ENCODE data around the gene NME4. TPM values are rescaled to one million over a fixed set of nuclear protein-coding genes. Genes with fewer than 3 reads are reported as not detected.

NME4 gene
- total and polyA plus RNA-seq, 8 donors: 11.0 to 68.6 (median 22.6) TPM

DNA sequence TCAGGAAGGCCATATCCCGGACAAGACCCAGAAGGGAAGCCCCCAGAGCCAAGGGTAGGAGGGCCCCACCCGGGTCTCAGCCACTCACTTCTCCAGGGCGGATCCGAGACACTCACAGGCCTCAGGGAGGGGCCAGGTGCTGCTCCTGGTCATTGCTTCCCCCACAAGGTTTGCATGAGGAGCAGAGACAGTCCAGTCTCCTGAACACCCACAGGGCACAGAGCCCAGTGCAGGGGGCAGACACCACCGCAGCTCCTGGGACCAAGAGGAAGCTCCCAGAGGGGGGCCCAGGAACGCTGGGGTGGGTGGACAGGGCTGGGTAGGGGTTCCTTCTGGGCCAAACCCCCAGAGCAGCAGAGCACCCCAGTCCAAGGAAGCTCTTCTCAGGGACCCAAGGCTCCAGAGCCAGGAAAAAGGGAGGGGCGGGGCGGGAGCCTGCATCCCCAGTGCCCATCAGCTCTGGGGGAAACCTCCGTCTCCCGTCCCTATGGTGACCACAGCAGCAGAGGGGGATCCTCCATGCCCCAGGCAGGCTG, 26.0 kb upstream of the NME4 start:
- Histone ChIP-seq H3K27me3 (no peaks in the 10 kb centered on the region), H3K4me1 (peaks cover 0 to 11% (median 6%) of the 10 kb centered on the region in 3 donors), H3K9me3 (no peaks in the 10 kb centered on the region), H3K36me3 (peaks cover 5 to 24% (median 8%) of the 10 kb centered on the region in 3 donors), H3K4me3 (no peak overlapping the region), H3K27ac (peak overlapping the region in 3 of 4 donors; percentile 22 to 44 (median 30))
- TF ChIP-seq, protein P1, sequence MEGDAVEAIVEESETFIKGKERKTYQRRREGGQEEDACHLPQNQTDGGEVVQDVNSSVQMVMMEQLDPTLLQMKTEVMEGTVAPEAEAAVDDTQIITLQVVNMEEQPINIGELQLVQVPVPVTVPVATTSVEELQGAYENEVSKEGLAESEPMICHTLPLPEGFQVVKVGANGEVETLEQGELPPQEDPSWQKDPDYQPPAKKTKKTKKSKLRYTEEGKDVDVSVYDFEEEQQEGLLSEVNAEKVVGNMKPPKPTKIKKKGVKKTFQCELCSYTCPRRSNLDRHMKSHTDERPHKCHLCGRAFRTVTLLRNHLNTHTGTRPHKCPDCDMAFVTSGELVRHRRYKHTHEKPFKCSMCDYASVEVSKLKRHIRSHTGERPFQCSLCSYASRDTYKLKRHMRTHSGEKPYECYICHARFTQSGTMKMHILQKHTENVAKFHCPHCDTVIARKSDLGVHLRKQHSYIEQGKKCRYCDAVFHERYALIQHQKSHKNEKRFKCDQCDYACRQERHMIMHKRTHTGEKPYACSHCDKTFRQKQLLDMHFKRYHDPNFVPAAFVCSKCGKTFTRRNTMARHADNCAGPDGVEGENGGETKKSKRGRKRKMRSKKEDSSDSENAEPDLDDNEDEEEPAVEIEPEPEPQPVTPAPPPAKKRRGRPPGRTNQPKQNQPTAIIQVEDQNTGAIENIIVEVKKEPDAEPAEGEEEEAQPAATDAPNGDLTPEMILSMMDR (IDR thresholded peaks at IDR 0.05): no peak
- ATAC-seq (peak in 3 of 4 donors; percentile 2 to 4 (median 3)), DNase-seq (peak in 1 of 6 donors; percentile 46), FAIRE-seq (no peak)
- 67 to 82% methylated on average over 10 of the region's 10 CpGs for WGBS, 2 donors
- intact Hi-C loops (cut with DNase I): no loop called here

DNA sequence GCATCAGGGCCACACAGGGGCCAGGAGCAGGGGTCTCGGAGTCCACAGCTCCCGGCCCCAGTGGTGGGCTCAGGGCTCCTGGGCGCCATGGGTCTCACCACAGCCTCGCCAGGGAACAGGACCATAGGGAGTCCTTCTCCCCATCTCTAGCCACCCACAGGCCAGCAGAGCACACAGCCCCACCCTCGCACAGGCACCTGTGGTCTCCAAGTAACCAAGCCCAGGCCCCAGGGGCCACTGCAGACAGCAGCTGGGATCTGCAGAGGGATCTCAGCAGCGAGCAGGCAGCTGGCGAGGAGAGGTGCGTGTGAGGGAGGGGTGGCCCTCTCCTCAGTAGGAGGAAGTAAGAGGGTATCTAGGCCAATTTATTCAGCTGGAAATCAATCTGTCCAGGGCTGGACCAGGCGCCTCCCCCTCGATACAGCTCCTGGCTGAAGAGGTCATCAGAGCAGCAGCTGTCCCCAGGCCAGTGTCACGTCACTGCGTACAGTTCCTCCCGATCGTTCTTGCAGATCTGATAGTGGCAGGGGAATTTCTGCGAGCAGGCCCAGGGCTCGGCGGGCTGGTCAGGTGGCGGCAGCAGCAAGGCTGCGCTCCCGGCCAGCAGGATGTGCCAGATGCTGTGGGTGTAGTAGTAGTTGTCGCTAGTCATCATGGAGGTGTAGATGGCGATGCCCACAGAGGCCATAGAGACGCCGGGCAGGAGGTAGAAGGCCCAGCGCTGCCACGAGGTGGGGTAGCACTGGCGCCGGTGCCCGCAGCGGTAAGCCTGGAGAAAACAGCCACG, 25.3 kb upstream of the NME4 start:
- Histone ChIP-seq H3K27ac (no peak overlapping the region), H3K9me3 (no peaks in the 10 kb centered on the region), H3K36me3 (peaks cover 5 to 31% (median 8%) of the 10 kb centered on the region in 3 donors), H3K4me3 (no peak overlapping the region), H3K4me1 (peaks cover 0 to 11% (median 6%) of the 10 kb centered on the region in 3 donors), H3K27me3 (no peaks in the 10 kb centered on the region)
- no peak for FAIRE-seq
- peak in 2 of 4 donors; percentile 6 to 7 for ATAC-seq
- TF ChIP-seq, protein P1 (IDR thresholded peaks at IDR 0.05): no peak
- intact Hi-C loops (cut with DNase I): no loop called here
- WGBS, 2 donors: 81 to 84% methylated on average over 29 to 31 of the region's 31 CpGs
- DNase-seq: peak in 4 of 6 donors; percentile 36 to 79 (median 55)

DNA sequence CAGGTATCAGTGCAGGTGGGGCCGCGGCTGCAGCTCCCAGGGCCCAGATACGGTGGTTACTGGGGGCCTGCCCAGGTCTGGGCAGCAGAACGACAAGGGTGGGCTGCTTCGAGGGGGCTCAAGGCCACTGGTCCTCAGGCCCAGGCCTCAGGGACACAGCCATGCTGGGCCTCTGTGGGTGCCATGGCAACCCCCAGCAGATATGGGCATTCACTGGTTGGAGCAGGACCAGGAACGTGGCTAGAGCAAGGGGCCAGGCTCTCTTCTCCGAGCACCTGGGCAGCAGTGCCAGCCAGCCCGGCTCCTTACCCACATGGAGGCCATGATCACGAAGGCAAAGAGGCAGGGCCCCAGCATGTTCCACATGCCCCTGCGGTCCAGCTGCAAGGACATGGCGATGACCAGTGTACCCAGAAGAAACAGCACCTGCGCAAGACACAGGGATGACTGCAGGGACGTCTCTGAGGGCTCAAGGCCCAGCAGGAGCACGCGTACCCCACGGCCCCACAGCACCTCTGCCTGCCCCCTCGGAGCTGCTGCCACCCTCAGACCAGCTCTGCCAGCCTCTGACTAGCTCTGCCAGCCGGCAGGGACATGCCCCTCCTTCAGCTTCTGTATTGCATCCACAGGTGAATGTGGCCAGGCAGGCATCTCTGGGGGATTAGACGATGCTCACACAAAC, 24.6 kb upstream of the NME4 start:
- peaks cover 0 to 11% (median 6%) of the 10 kb centered on the region in 3 donors for H3K4me1 ChIP-seq
- no peak for FAIRE-seq
- H3K9me3 ChIP-seq: no peaks in the 10 kb centered on the region
- H3K27me3 ChIP-seq: no peaks in the 10 kb centered on the region
- TF ChIP-seq, protein P1 (IDR thresholded peaks at IDR 0.05): no peak
- DNase-seq: peak in 3 of 6 donors; percentile 25 to 76 (median 41)
- H3K36me3 ChIP-seq: peaks cover 5 to 38% (median 8%) of the 10 kb centered on the region in 3 donors
- H3K27ac ChIP-seq: no peak overlapping the region
- intact Hi-C loops (cut with DNase I): no loop called here
- WGBS, 2 donors: 78 to 82% methylated on average over 19 of the region's 19 CpGs
- no peak for ATAC-seq
- no peak overlapping the region for H3K4me3 ChIP-seq

DNA sequence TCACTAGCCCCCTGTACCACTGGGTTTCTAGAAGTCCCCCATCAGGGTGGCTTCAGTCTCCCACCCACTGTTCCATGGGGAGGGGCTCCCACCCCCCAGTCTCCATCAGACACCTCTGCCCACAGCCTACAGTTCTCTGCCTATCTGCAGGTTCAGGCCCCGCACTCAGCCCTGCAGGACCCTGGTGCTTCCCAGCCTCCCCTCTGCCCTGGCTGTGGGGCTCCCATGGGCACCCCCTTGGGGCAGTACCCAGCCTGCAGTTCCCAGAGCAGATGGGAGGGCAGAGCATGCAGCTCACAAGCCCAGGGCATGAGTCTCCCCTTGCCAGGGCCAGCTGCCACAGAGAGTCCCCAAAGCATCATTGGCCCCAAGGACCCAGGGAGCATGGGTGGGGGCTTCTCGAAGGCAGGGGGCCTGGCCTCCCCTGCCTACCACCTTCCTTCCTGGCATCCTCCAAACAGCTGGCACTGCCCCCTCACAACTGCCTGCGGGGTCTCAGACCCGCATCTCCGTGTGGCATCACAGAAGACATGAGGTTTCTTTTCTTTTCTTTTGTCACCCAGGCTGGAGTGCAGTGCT, 23.9 kb upstream of the NME4 start:
- FAIRE-seq (no peak), DNase-seq (peak in 2 of 6 donors; percentile 12 to 29), ATAC-seq (no peak)
- Histone ChIP-seq H3K27me3 (no peaks in the 10 kb centered on the region), H3K36me3 (peaks cover 4 to 36% (median 5%) of the 10 kb centered on the region in 3 donors), H3K27ac (no peak overlapping the region), H3K4me3 (no peak overlapping the region), H3K9me3 (no peaks in the 10 kb centered on the region), H3K4me1 (peaks cover 0 to 11% (median 6%) of the 10 kb centered on the region in 3 donors)
- WGBS, 2 donors: 86 to 94% methylated on average over 5 of the region's 5 CpGs
- TF ChIP-seq, protein P1 (IDR thresholded peaks at IDR 0.05): no peak
- intact Hi-C loops (cut with DNase I): no loop called here
